Astrocyte of the spinal cord (primary cell): ENCODE results near the gene TSPAN9.

Source experiments
- DNase-seq: peaks from one replicate; pipeline ENCODE4 v3.0.0; 2011; ENCODE audit warnings: low read depth, low spot score
- H3K4me3 ChIP-seq: 2 replicates; pipeline ENCODE4 v1.5.1; 2011; ENCODE audit warnings: low read depth, mild to moderate bottlenecking, low read length, moderate library complexity
- CTCF ChIP-seq: IDR thresholded peaks from 2 replicates; pipeline ENCODE4 v1.5.1; 2012; ENCODE audit warnings: low read depth, mild to moderate bottlenecking, low read length, inconsistent platforms
- in situ Hi-C: cut with HindIII; loops from 2 replicates; pipeline ENCODE4 v1.10.0; 2017; ENCODE audit warnings: low sequenced_read_pairs

Gene TSPAN9

GRCh38 chr12:3144495-3144894 lies 67.3 kb downstream of the TSPAN9 start:
- H3K4me3 ChIP-seq, result no peak overlapping the region
- no peak for DNase-seq
- in situ Hi-C loops, result no loop called here
- TF ChIP-seq CTCF, result no peak

- in situ Hi-C loops, result no loop called here
- no peak for DNase-seq
Observed at GRCh38 chr12:3145033-3145432, 67.9 kb downstream of the TSPAN9 start.

GRCh38 chr12:3145546-3146310 lies 68.5 kb downstream of the TSPAN9 start:
- H3K4me3 ChIP-seq, result no peak overlapping the region
- DNase-seq, result no peak
- in situ Hi-C loops, result no loop called here
- TF ChIP-seq CTCF, result no peak

More at GRCh38 chr12:3145033-3145432, 67.9 kb downstream of the TSPAN9 start:
- TF ChIP-seq CTCF, result no peak
- no peak overlapping the region for H3K4me3 ChIP-seq

- TF ChIP-seq CTCF, result no peak
- in situ Hi-C loops, result no loop called here
- H3K4me3 ChIP-seq, result no peak overlapping the region
- DNase-seq, result no peak
Observed at GRCh38 chr12:3147260-3147659, 70.1 kb downstream of the TSPAN9 start.

- no peak overlapping the region for H3K4me3 ChIP-seq
- DNase-seq, result no peak
- in situ Hi-C loops, result no loop called here
- TF ChIP-seq CTCF, result no peak
Observed at GRCh38 chr12:3148366-3149000, 71.3 kb downstream of the TSPAN9 start.

- H3K4me3 ChIP-seq, result no peak overlapping the region
- in situ Hi-C loops, result no loop called here
- no peak for TF ChIP-seq CTCF
- DNase-seq, result no peak
Observed at GRCh38 chr12:3149515-3150307, 72.5 kb downstream of the TSPAN9 start.
